Activated B cell treated with CpG ODN at 0.5 μM for 24 hours (primary cell): ENCODE measurements around the gene RAB7B. TPM values are rescaled to one million over a fixed set of nuclear protein-coding genes. Genes with fewer than 3 reads are reported as not detected.

Source experiments
- ATAC-seq: fragments of 200-7000 bp; cut with Tn5 transposase; one replicate; pipeline ENCODE4 v1.10.0; 2021; ENCODE audit warnings: low read depth, mild to moderate bottlenecking, moderate library complexity
- CTCF ChIA-PET: fragments of 350-600 bp; sonication (Branson Sonifier 250); formaldehyde crosslinking; loops from one replicate; lab custom pipeline; 2021; ENCODE audit warnings: antibody characterized with exemption; lab: Charles Lee
- POLR2A ChIA-PET: fragments of 350-600 bp; sonication (Branson Sonifier 250); formaldehyde crosslinking; loops from one replicate; lab custom pipeline; 2021; ENCODE audit warnings: antibody characterized with exemption; lab: Charles Lee
- DNase-seq: peaks from one replicate; pipeline ENCODE4 v3.0.0; 2022
- H3K27ac Mint-ChIP-seq: one replicate; pipeline ENCODE4 v1.8.0; 2020; ENCODE audit warnings: mixed read lengths
- H3K27me3 Mint-ChIP-seq: one replicate; pipeline ENCODE4 v1.8.0; 2021; ENCODE audit warnings: mixed read lengths
- H3K36me3 Mint-ChIP-seq: one replicate; pipeline ENCODE4 v1.8.0; 2021; ENCODE audit warnings: low read depth, mixed read lengths
- H3K4me1 Mint-ChIP-seq: one replicate; pipeline ENCODE4 v1.8.0; 2021; ENCODE audit warnings: mixed read lengths
- H3K4me3 Mint-ChIP-seq: one replicate; pipeline ENCODE4 v1.8.0; 2020; ENCODE audit warnings: mild to moderate bottlenecking, mixed read lengths
- H3K9me3 Mint-ChIP-seq: one replicate; pipeline ENCODE4 v1.8.0; 2020; ENCODE audit warnings: mixed read lengths
- intact Hi-C: fragments of 100-400 bp; cut with micrococcal nuclease; formaldehyde crosslinking; loops from one replicate; pipeline ENCODE4 v1.15.1; 2024
- total RNA-seq: library from RNA; stranded (reverse); gene quantifications from 2 replicates; pipeline ENCODE4 v1.2.3, GENCODE V29; 2022
- TF ChIP-seq, protein P1 (sequence below): fragments of 200-600 bp; IDR thresholded peaks from one replicate; pipeline ENCODE4 v1.8.0; 2022; ENCODE audit warnings: antibody characterized with exemption, mild to moderate bottlenecking

Gene RAB7B
- total RNA-seq, 1 donor from 2014 or later = not detected

DNA sequence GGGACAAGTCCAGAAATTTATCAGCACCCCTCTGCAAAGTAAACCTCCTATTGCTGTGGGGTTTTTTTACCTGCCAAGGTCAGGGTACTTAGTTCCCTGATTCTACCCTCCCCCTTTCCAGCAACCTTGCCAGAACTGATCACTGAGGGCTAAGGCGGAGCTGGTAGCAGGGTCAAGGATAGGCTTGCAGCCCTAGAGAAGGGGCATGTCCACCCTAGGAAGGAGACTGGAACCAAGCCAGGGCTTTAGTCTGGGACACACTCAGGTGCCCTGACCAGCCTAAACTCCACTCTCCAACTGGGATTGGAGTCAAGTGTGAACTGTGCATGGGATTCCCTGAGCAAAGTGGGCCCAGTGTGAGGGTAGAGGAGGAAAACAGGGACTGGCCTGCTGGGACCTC, 53.4 kb downstream of the RAB7B start:
- ChIA-PET CTCF (no interaction called here), POLR2A (no interaction called here)
- TF ChIP-seq, protein P1, sequence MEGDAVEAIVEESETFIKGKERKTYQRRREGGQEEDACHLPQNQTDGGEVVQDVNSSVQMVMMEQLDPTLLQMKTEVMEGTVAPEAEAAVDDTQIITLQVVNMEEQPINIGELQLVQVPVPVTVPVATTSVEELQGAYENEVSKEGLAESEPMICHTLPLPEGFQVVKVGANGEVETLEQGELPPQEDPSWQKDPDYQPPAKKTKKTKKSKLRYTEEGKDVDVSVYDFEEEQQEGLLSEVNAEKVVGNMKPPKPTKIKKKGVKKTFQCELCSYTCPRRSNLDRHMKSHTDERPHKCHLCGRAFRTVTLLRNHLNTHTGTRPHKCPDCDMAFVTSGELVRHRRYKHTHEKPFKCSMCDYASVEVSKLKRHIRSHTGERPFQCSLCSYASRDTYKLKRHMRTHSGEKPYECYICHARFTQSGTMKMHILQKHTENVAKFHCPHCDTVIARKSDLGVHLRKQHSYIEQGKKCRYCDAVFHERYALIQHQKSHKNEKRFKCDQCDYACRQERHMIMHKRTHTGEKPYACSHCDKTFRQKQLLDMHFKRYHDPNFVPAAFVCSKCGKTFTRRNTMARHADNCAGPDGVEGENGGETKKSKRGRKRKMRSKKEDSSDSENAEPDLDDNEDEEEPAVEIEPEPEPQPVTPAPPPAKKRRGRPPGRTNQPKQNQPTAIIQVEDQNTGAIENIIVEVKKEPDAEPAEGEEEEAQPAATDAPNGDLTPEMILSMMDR = no peak
- Mint-ChIP-seq H3K9me3 (no peaks in the 10 kb centered on the region), H3K27ac (no peak overlapping the region), H3K27me3 (peaks cover 1% of the 10 kb centered on the region), H3K36me3 (no peaks in the 10 kb centered on the region), H3K4me3 (no peak overlapping the region), H3K4me1 (peaks cover 6% of the 10 kb centered on the region)
- intact Hi-C loops = no loop called here
- DNase-seq (no peak), ATAC-seq (no peak)

DNA sequence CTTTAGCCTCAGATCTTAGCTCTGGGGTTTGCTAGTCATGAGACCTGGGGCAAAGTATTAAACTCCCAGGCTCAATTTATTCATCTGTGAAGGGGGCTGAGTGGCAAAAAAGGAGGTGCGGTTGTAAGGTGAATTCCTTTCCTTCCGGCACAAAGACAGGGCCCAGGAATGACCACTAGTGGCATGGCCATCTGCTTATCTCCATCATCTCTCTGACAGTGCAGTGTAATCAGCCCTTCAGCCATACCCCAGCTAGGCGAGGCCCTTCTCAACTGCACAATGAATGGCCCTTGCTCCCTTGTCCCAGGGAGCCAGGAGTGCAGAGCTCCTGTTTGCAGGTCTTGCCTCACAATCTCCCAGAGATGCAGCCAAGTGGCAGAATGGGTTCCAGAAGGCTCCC, 54.3 kb downstream of the RAB7B start:
- ChIA-PET CTCF (no interaction called here), POLR2A (no interaction called here)
- Mint-ChIP-seq H3K4me3 (no peak overlapping the region), H3K27me3 (peaks cover 7% of the 10 kb centered on the region), H3K36me3 (no peaks in the 10 kb centered on the region), H3K9me3 (no peaks in the 10 kb centered on the region), H3K27ac (no peak overlapping the region), H3K4me1 (peaks cover 6% of the 10 kb centered on the region)
- intact Hi-C loops = no loop called here
- TF ChIP-seq, protein P1 = no peak
- DNase-seq (no peak), ATAC-seq (no peak)

DNA sequence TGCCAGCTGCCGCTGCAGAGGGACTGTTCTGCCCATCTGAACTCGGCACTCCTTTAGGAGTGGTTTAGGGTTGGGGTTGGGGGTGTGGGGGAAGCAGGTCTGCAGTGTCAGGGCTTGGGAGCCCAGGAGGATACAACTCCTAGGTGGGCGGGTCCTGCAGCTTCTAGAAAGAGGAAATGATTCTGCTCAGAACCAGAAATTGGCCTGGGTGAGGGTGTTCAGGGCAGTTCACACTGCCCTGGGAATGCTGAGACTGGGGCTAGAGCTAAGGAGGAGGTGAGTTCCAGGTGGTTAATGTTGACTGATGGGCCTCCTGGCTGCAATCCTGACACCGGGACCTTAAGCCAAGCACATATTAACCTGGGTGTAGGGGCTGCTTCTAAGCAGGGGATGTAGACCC, 55.2 kb downstream of the RAB7B start:
- peaks cover 6% of the 10 kb centered on the region for H3K4me1 Mint-ChIP-seq
- H3K4me3 Mint-ChIP-seq = no peak overlapping the region
- ATAC-seq = no peak
- ChIA-PET CTCF (no interaction called here), POLR2A (interaction anchor here (0.7 kb wide), 1 partner anchor 12 kb away, joined by 3 read pairs; no protein-coding TSS in a partner anchor)
- H3K36me3 Mint-ChIP-seq = no peaks in the 10 kb centered on the region
- TF ChIP-seq, protein P1 = no peak
- H3K27ac Mint-ChIP-seq = no peak overlapping the region
- DNase-seq = no peak
- intact Hi-C loops = no loop called here
- no peaks in the 10 kb centered on the region for H3K9me3 Mint-ChIP-seq
- H3K27me3 Mint-ChIP-seq = peaks cover 13% of the 10 kb centered on the region

DNA sequence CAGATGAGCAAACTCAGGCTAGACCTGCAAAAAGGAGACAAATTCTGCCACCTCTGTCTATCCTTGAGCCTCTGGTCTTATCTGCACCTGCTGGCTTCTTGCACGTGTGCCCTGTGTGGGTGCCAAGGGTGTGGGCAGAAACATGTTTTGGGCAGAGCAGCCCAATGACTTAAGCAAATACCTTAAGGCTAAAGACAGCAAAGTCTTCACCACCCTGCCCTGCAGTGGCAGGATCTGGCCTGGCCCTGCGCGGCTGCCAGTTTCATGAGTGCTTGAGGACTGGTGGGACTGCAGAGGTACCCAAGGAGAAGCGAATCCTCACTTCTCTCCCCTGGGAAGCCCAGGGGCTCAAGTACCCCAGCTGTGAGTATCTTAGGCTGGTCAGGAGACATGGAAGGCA, 56.2 kb downstream of the RAB7B start:
- Mint-ChIP-seq H3K36me3 (no peaks in the 10 kb centered on the region), H3K9me3 (no peaks in the 10 kb centered on the region), H3K27me3 (peaks cover 23% of the 10 kb centered on the region), H3K27ac (no peak overlapping the region), H3K4me1 (peaks cover 6% of the 10 kb centered on the region), H3K4me3 (no peak overlapping the region)
- ATAC-seq (no peak), DNase-seq (no peak)
- TF ChIP-seq, protein P1 = no peak
- CTCF ChIA-PET = no interaction called here
- intact Hi-C loops = no loop called here
- POLR2A ChIA-PET = no interaction called here

DNA sequence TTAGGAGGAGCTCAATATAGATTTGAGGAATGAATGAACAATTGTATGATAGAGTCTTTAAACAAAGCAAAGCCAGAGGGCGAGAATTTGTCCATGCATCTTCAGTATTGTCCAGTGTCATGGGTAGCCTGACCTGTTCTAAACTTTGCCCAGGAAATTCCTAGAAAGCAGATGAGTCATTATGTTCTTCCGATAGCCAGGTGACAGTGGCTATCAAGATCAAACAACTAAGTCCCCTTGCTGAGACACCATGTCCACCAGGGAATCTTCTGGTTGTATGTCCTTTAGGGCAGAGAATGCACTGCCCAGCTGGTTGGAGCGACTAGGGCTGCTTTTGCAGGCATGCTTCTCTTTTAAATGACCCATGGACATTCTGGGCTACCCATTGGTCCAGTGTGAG, 58.1 kb downstream of the RAB7B start:
- TF ChIP-seq, protein P1 = no peak
- H3K27me3 Mint-ChIP-seq = peaks cover 34% of the 10 kb centered on the region
- H3K4me1 Mint-ChIP-seq = peaks cover 6% of the 10 kb centered on the region
- no peak for DNase-seq
- no peak for ATAC-seq
- H3K9me3 Mint-ChIP-seq = no peaks in the 10 kb centered on the region
- CTCF ChIA-PET = no interaction called here
- intact Hi-C loops = no loop called here
- no peak overlapping the region for H3K4me3 Mint-ChIP-seq
- no peaks in the 10 kb centered on the region for H3K36me3 Mint-ChIP-seq
- POLR2A ChIA-PET = interaction anchor here (0.9 kb wide), 1 partner anchor 12 kb away, joined by 3 read pairs; no protein-coding TSS in a partner anchor
- no peak overlapping the region for H3K27ac Mint-ChIP-seq
